DMS53 treated with DMSO at 0.1 percent for 48 hours (cell line): ENCODE measurements around the gene COL4A1.
"Not testable (repeated sequence)": the region's sequence is repeated elsewhere in the genome, so short reads cannot be mapped to it uniquely, and the experiment has no call there.

Experiments used
- DNase-seq: peaks from one replicate; lab custom pipeline; 2025; ENCODE audit not compliant: unreplicated experiment; lab: John Stamatoyannopoulos, UW

Gene COL4A1

DNA sequence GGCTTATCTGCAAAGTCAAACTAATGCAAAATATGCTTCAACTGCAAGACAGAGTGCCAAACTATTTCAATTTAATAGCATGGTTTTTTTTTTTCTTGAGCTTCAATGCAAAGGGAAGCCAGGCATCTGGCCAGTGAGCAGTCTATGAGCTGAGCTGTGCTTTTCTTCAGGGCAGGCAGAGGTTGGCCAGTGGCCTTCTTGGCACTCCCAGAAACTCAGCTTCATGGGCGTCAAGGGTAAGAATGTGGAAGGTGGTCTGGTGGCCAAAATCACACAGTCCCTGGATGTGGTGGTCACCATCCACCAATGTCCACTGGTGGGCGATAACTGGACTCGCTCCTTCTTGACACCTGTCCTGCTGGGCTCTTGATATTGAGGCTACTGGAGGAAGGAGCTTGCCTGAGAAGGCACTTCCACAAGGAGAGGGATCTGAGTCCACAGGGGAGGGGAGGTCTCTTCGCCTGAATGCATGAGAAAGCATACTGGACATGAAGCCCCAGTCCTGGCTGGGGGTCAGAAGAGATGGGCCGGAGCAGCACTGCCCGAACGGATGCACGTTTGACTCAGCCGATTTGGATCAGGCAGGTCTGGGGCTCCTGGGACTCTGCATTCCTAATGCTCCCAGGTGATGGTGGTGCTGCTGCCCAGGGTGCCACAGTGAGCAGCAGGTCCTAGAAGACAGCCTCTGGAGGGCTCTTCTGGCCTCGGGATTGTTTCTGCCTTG lies 17.2 kb upstream of the COL4A1 start:
- DNase-seq, result no peak

DNA sequence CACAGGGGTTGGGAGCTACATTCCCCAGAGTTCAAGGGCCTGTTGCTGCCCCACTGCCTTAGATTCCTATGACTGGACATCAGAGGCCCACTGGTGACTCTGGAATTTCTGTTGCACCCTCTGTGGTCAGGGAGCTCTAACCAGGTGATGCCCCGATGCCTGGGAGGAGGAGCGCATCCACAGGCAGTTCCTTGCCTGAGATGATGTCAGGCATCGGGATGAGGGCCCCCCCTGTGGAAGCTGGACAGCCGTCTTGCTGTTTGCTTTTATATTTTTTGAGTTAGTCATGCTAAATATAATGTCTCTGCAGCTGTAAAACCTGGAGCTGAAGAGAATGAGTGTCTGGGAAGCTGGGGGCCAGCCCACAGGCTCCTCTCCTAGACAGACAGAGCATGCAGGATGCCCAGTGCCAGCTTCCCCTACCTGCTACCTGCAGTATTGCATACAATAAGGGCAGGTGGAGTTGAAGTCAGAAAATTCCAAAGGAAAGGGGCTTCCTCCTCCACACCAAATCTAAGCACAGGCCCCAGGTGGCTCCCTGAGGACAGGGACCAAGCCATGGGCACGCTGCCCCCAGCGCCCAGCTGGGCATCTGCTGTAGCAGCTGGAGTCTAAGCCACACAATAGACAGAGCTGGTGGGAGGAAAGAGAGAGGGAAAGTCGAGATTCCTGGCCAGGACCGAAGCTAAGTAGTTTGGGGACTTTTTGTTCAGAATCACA lies 16.4 kb upstream of the COL4A1 start:
- DNase-seq, result no peak

DNA sequence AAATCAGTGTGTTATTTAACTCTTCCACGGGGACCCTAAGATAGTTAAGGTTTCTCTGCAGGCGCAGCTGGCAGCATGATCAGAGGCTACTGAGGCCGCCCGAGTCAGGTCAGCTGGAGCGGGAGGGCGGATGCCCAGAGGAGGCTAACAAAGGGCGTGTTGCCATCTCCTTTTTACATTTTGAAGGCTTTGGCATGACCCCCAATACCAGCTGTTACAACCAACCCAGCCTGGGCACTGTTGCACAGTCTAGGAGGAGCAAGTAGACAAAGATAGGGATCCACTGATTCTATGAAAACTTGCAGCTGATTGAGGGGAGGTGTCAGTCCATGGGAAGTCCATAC lies 15.8 kb upstream of the COL4A1 start:
- no peak for DNase-seq

DNA sequence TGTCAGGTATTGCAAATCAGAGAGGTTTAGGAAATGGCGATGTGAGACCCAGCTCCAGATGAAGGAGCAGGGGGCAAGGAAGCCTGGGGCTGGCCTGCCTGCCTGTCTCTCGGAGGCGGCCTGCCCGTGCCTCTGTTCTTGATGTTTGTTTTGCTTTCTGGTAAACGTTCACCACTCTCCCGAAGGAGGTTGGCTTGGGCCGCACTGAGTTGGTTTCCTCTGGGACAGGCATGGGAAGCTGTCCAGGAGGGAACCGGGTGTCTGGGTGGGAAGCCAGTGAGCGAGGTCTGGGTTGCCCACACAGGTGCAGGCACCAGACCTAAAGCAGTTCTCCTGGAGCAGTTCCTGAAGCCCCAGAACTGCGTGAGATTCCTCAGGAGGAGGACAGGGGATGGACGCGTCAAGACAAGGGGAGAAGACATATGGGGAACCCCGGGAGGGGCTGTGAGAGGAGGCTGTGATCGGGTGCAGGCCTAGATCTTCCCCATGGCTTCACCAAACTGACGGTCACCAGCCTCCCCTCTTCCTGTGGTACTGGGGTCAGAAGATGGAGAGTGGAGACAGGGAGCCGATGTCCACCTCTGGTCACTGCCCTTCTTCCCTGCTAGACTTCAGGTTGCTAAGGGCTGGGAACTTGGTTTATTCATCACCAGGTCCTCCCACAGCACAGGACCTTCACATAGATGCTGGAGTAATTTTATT lies 15.3 kb upstream of the COL4A1 start:
- DNase-seq, result no peak

DNA sequence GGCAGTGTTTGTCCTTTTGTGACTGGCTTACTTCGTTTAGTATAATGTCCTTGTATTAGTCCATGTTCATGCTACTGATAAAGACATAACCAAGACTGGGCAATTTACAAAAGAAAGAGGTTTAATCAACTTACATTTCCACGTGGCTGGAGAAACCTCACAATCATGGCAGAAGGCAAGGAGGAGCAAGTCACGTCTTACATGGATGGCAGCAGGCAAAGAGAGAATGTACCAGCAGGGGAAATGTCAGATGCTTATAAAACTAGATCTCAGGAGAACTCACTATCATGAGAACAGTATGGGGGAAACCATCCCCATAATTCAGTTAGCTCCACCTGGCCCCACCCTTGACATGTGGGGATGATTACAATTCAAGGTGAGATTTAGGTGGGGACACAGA lies 14.6 kb upstream of the COL4A1 start:
- DNase-seq, result not testable (repeated sequence)

DNA sequence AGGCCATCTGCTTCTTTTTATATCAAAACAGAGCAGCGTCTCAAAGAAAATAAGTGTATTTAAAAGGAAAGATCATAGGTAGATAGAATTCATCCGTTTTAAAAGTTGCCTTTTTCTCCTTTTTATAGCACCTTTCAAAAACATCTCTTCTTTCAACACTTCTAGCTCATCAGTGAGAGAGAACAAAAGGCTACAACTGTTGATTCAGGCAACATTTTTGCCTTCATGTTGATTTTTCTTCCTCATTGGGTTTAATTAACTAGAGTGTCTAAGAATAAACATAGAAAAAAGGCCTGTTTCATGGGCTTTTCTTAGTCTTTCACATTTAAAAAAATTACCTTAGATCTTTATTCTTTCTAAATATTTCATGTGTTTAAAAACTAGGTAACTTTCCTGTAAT lies 13.7 kb upstream of the COL4A1 start:
- DNase-seq, result no peak

DNA sequence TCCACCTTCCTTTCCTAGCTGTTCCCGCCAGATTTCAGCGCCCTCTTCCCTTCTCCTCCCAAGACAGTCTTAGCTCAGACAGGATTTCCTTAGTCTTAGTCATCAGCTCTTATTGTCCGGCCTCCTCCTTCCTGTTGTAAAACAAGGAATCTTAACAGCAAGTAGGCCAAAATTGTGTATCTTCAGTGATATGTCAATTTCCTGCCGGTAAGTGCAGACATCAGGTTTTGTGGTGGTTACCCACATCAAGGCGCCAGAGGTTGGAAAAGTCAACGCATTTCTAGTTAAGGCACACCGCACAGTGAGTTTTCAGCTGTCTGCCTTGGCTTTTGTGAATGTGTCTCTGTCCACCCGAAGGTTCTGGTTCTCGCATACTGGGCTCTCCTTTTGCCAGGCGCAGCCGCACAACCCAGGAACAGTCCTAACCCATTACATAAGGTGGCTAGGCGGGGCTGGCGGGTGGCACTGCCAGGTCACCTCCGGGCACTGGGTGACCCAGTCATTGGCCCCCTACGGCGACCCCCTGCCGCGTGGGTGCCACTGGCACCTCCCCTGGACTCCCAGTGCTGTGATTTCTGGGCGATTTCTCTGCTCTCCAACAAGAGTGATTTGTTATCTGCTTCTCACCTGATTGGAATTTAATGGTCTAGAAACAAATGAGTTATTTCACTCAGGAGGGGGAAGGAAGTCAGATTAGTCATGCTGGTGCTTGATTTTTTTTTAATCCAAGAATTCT lies 13.0 kb upstream of the COL4A1 start:
- no peak for DNase-seq

DNA sequence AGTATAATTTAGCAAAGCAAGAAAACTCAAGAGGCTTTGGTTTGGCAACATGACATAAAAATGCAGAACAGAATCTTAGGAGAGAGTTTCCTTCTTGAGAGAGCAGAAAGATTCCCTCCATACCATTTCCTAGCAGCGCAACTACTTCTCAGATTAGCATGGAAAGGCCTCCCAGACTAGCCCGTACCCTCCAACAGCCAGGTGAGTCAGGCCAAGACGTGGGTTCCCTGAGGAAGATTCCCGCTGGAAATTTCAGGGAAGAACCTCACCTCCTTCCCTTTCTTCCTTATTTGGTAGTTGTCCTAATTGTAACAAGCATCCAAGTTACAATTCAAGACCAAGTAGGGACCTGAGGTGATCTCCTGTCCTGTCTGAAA lies 12.4 kb upstream of the COL4A1 start:
- no peak for DNase-seq

DNA sequence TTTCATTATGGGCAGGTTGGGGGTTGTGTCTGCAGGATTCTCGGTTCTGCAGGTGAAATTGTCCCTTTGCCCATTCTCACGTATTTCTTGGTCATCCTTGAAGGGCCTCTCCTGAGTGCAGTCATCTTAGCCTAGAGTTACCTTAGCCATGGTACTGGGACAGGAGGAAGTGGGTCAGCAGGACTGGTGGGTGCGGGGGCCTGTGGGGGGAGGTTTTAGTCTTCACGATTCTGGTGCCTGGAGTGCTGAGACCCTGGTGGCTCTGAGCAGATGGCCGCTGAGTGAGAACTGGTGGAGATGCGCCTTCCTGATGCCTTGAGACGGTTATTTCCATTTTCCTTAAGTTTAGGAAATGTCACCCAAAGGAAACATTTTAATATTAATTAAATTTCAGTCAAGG lies 12.0 kb upstream of the COL4A1 start:
- no peak for DNase-seq

DNA sequence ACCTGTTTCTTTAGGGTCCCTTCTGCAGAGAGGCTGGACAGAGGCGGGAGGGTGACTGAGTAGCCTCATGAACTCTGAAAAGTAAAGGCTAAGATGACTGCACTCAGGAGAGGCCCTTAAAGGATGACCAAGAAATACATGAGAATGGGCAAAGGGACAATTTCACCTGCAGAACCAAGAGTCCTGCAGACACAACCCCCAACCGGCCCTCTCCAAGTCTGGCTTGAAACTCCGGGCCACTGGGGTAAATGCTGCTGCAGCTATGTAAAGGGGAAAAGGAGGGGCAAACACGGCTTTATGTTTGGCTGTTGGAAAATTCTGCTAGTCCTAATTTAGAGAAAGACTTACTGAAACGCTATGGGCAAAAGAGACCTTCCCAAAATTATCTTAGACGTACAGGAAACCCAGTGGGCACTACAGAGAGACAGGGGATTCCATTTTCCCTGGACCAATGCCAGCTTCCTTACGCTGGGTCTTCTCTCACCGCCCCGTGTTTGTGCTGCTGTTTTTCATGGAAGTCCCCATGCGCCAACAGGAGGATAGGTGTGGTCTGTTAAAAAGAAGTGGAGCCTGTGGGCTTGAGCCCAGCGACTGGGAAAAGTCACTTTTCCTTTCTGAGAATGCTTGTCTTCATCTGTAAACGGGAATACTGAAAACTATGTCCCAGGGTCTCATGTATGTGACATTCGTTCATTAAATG lies 10.7 kb upstream of the COL4A1 start:
- DNase-seq, result no peak

DNA sequence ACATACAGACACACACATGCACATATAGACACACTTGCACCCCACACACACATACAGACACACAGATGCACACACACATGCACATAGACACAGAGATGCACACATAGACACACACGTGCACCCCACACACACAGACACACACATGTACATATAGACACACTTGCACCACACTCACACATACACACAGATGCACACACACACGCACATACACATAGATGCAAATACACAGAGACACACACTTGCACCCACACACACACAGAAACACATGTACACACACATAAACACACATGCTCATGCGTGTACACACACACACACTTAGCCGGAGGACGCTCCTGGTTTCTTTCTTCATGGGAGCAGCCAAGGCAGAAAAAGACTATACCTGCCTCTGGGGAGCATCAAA lies 10.1 kb upstream of the COL4A1 start:
- no peak for DNase-seq

DNA sequence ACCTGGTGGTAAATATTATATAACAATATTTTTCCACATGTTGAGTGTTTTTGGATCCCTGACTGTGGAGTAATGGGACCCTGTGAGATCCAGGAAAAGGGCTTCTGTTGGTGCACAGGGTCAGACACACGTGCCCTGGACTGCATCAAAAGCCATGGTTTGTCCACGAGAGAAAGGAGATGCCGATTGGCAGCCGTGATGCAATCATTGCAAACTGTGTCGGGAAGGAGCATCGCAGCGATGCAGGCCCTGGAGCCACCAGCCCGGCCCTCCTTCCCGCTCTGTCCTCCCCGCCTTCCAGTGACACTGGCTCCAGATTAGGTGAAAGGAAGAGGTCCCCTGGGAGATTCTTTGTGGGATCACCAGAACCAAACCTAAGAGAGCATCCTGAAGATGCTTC lies 9.2 kb upstream of the COL4A1 start:
- DNase-seq, result no peak

DNA sequence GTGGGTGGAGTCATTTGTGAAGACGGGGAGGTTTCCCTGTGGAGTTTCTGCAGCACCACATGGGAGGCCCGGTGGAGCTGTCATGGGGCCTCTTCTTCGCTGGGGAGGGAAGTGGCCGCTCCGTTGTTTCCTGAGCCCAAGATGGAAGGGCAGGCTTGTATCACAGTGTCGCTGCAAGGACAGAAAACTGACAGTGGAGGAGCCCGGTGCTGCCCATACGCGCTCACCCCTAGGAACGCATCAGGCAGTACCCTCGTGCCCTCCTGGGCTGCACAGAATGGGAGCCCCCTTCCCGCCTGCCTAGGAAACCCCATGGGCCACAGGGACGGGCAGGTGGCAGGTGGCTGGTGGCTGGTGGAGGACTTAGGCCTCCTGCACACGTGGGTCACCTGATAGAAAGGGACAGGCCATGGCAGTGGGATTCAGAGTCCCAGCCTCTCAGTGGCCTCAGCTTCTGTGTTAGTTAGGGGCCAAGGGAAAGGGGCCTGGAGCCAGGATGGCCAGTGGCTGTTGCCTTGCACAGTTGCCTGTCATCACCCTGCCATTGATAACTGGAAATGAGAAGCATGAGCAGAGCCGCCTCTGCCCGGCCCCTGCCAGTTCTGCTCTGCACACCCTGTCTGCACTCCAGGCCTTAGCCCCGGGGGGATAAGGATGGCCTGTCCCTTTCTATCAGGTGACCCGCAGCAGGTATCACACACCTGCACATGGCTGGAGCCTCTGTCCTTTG lies 7.7 kb upstream of the COL4A1 start:
- no peak for DNase-seq

DNA sequence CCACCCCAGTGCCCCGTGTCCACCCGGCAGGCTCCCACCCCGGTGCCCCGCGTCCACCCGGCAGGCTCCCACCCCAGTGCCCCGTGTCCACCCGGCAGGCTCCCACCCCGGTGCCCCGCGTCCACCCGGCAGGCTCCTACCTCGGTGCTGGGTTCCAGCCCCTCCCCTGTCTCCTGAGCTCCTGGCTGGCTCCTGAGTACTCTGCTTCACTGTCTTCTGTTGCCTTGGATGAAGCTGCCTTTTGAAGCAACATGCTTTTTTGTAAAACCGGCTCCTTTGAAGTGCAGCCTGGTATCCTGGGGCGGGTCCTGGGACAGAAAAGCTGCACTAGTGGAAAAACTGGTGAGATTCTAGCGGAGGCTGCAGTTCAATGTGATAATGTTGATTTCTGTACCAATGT lies 6.8 kb upstream of the COL4A1 start:
- DNase-seq, result not testable (repeated sequence)

DNA sequence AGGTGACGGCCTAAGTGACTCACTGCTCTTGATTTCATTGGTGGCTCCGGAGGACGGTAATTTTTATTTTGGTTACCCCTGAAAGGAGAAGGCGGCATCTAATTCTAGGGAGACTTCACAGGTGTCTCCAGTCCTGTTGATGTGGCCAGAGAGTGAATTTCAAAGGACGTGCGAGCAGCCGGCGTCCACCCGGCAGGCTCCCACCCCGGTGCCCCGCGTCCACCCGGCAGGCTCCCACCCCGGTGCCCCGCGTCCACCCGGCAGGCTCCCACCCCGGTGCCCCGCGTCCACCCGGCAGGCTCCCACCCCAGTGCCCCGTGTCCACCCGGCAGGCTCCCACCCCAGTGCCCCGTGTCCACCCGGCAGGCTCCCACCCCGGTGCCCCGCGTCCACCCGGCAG lies 6.3 kb upstream of the COL4A1 start:
- DNase-seq, result not testable (repeated sequence)

DNA sequence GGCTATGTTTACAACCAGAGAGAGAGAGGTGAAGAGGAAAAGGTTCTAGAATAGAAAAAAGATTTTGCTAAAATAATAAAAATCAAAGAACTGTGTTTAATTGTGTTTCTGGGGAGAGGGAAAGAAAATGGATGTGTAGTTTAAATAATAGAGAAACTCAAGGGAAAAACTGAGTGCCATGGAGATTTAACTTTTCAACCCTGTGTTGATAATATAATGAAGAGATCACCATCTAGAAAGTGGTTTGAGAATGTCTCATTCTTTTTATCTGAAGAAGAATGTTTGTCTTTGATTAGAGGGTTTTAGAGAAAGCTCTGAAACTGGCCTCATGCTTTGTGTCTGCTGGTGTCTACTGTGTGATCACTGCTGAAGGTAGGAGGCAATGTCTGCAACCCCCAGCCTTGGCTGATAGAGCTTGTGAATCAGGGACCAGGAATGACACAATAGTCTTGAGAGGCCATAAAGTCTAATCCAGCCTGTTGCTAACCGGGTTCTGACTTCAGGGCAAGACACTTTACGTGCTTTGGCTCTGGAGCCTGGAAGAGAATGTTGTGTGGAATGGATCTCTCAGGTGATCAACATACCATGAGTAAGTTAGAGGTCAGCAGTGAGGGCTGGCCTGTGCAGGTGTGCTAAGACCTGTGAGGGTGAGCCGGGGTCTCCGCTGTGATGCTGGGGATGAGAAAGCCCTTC lies 5.5 kb upstream of the COL4A1 start:
- no peak for DNase-seq

DNA sequence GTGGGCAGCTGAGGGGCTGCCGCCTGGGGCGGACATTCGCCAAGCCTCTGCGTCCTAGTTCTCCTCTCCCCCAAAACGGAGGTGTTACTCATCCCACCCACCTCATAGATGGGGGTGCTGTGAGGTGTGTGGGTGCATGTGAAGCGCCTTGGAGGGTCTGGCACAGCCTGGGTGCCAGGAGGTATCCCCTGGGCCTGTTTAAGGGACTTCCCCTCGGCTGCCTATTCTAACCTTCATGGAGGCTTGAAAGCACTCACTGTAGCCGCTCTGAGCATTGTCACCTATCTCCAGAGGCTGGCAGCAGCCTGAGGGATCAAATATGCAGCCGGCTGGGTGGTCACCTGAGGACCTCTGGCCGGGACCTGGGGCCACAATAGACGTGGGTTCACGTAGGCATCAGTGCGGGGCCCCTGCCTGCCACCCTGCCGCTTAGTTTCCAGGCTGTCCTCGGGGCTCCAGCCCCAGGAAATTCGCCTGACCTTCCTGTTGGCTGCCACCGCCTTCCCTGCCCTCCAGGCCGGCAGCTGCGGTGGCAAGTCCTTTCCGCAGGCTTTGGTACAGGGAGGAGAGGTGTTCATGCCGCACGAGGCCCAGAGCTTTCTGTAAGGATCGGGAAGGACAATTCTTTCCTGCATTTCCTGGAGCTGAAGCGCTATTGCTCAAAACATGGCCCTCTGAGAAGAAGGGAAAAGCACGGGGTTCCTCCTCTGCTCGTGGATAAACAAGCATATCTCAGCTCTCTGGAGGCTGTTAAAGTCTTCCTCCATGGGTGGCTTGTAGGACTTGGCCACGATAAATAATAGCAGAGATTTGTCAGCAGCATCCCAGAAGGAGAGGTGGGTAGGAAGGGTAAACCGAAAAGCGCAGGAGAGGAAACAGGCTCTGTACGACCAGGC lies 4.7 kb upstream of the COL4A1 start:
- no peak for DNase-seq

DNA sequence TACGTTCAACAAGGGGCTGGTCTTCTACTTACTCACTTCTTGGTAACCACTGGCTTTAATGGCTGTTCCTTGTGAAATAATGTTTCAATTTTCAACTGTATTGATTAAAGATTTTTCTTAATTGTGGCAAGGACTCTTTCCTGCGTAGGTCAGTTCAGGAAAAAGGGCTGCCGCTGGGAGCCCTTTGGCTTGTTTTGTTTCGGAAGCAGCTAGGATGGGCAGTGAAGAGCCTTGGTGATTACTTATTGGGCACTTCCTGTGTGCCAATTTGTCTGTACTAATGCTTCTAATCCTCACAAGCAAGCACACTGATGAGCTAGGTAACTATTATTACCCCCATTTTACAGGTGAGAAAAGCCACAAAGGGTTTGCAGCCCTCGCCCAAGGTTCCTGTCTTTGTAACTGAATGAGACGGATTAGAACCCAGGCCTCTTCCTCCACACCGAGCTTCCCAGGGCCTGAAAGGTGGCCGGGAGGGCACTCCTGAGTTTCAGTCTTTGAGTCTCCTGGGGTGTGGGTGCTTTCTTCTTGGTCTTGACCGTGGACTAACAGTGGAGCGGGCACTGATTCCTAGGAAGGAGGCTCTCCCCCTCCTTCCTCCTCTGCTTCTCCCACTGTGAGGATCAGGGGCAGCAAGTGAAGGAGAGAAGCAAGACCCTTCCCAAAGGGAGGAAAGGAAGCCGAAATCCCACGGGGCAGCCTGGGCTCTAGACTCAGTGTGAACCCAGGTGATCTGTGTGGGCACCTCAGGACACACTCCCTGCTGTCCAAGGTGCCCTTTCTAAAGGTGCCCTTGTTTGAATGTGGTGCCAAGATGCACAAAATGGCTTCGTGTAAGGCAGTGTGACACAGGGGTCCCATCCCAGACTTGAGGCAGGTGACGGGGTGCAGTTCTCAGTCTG lies 3.8 kb upstream of the COL4A1 start:
- no peak for DNase-seq
